HG03342 (cell line): ENCODE results near the gene HACE1.
"Not testable (repeated sequence)": the region's sequence is repeated elsewhere in the genome, so short reads cannot be mapped to it uniquely, and the experiment has no call there.

Source experiments
- ATAC-seq: cut with Tn5 transposase; IDR thresholded peaks from one replicate; pipeline ENCODE4 v1.9.1; 2021; ENCODE audit warnings: mild to moderate bottlenecking, moderate library complexity; ENCODE audit not compliant: unreplicated experiment

The HACE1 gene

DNA sequence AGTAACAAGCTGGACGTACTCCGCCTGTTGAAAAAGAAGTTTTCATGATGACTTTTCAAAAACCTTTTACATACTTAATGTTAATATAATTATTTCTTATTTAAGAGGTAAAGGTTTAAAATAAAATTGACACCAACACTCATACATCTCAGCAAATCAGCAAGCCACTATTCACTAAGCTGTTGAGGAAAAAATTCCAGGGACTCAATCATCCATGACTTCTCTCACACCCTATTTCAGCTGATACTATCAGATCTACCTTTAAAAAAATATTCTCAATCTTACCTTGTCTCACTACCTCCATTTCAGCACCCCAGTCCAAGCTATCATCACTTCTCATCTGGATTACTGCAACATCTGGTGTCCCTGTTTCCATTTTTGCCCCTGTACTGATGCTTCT is 109.3 kb downstream of the HACE1 start:
- ATAC-seq = no peak

DNA sequence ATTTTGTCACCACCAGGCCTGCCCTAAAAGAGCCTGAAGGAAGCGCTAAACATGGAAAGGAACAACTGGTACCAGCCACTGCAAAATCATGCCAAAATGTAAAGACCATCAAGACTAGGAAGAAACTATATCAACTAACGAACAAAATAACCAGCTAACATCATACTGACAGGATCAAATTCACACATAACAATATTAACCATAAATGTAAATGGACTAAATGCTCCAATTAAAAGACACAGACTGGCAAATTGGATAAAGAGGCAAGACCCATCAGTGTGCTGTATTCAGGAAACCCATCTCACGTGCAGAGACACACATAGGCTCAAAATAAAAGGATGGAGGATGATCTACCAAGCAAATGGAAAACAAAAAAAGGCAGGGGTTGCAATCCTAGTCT is 120.6 kb downstream of the HACE1 start:
- not testable (repeated sequence) for ATAC-seq

DNA sequence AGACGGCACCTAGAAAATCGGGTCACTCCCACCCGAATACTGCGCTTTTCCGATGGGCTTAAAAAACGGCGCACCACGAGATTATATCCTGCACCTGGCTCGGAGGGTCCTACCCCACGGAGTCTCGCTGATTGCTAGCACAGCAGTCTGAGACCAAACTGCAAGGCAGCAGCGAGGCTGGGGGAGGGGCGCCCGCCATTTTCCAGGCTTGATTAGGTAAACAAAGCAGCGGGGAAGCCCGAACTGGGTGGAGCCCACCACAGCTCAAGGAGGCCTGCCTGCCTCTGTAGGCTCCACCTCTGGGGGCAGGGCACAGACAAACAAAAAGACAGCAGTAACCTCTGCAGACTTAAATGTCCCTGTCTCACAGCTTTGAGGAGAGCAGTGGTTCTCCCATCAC is 122.2 kb downstream of the HACE1 start:
- ATAC-seq = not testable (repeated sequence)

DNA sequence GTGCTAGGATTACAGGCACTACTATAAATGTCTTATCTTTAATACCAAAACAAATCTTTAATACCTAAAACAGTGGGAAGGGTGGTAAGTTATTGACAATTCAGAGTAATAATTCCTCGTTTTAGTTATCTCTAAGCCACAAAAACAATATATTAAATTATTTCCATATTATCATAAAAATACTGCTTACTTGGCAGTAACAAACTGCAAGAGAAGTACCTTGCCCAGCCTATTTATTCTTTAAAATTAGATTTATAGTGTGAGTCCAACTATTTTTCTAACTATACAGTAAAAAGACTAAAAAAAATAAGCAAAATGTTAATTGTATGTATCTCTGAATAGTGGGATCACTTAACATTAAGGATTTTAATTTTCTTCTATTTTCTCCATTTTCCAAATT is 123.2 kb downstream of the HACE1 start:
- no peak for ATAC-seq

DNA sequence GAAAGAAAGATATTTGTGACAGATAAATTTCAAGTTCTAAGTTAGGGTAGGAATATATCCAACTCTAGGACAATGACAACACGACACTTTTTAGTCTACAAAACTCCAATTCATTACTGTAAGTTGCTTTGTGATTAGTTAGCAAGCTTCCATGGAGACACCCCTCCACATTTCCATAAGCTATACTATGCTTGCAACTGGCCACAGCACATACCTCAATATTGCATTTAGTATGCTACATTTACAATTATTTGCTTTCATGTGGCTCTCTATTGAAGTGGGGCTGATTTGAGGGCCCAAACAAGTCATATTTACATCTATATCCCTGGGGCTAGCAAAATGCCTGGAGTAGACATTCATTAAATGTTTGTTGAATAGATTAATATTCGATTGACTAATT is 129.3 kb downstream of the HACE1 start:
- ATAC-seq = no peak

DNA sequence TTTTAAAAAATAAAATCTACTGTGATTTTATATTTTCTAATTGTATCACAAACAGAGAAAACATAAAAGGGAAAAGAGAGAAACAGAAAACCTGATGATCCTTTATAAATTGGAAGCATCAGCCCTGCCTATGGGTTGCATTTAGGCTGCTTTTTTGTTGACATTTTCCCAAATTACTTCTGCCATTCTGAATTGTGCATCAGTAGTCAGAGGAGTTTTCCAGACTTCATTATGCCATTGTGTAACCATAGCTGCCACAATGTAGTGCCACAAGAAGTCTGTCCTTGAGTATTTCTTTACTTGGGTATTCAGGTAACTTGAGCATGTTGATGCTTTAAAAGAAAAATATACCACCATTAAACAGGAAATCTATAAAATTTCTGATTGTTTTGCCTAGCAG is 130.3 kb downstream of the HACE1 start:
- ATAC-seq = no peak

DNA sequence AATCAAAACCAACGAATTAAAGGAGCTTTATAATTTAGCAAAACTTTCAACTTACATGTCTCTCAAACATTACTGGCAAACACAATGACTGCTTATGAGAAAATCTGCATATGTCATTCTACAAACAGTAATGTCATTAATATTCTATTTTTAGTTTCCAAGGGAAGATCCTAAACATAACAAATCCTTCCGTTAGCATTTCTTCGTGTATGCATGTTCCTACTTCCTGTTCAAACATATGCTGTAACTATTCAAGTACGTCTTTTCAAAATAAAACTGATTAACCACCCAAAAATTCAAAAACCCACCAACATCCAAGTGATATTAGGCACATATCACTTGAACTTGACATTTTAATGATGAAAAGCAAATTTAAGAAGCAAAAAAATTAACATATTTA is 131.3 kb downstream of the HACE1 start:
- ATAC-seq = no peak

DNA sequence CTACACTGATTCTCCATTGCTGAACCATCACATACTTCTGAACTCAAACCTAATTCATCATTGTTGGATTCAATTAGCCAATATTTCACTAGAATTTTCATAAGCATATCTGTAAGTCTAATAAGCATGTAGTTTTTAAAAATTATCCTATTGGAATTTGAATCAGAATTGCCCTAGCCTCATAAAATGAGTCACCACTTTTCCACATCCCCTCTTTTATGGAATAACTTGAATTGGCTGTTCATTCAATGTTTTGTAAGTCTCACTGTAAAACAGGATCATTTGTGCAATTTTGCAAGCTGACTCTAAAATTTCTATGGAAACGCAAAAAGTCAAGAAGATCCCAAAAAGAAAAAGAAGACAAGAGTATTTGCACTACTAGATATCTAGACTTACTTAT is 141.0 kb downstream of the HACE1 start:
- no peak for ATAC-seq

DNA sequence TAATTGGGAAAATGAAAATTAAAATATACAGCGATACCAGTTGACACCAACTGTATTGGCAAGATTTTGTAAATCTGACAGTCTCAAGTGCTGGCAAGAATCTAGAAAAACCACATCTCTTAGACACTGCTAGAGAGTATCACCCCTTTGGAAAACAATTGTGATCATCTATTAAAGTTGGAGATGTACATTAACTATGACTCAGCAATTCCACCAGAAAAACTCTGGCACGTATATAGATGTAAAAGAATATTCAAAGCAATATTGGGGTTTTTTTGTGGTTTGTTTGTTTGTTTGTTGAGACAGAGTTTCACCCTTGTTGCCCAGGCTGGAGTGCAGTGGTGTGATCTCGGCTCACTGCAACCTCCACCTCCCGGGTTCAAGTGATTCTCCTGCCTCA is 142.9 kb downstream of the HACE1 start:
- ATAC-seq = no peak

DNA sequence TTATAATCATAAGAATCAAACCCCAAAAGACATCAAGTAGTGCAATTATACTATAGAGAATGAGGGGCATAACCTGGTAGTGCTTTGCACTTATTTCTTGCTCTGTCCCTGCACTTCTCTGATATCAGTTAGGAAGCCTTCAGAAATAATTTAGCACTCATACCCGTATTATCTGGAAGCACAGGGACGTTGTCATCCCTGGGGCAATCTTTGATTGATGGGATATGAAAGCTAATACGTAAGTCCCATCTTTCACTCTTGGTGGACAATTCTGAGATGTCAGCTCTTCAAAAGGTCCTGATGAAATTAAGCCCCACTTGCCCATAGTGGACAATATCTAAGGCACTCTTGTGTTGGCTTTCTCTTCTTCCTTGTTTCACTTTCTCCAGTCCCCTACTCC is 144.9 kb downstream of the HACE1 start:
- ATAC-seq = no peak

DNA sequence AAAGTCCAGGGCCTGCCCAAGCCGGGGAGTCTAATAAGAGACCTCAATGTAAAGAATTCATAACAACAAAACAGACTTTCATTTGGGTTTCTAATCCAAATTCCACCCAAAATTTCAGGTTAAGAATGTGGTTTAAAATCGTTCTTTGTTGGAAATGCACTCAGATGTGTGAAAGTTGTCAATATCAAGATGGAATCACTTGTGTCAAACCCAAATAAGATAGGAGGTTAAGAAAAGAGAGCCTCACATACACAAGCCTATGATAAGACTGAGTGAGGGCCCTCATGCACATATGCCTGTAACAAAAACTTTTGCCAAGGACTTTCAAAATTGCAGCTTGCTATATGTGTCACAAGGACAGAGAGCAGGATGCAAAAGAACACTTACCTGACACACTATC is 145.7 kb downstream of the HACE1 start:
- ATAC-seq = no peak

DNA sequence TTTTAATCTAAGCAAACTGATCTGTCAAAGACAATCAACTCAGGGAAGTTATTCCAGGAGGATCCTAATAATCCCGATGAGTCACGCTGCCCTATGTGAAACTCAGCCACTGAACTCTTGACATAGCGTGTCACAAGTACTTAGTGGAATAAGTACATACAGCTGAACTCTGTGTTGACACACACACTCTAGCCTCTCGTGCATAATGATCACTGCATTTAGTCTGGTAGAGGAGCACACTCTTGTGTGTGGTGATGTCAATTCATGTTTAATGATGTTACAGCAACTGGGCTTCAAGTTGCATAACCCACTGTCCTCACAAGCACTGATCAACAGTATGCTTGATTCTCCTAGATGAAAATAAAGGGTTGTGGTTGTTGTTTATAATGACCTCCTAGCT is 148.3 kb downstream of the HACE1 start:
- ATAC-seq = no peak

DNA sequence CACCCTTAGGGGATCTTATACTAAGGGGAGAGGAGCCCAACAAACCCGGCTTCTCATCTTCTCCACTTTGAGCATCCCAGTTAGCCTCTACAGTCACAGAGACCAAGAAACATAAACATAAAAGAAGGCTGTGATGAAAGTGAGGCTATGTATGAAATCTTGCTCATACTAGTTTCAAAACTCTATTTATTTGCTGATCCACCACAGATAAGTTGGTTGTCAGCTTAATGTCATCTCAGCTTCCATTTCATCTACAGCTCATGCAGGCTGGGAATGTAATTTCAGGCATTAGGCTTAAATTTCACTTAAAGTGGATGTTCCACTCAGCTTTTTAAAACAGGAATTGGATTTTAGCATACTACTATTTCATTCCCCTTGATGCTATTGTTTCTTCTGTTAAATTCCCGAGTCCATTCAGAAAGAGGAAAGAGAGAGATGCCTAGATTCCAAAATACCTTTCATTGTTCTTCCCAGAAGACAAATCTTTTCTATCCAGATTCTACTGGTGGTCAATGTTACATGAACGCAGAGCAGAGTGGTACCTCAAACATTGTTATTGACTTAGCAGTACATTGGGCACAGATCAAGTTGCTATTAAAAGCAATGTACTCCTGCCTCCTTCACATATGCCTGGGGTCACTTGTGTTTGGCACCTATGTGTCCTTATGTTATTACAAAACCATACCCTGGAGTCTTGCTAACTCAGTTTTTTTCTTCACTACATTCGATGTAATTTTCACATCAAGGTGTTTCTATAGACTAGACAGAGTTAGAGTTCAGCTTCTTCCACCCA is 149.0 kb downstream of the HACE1 start:
- ATAC-seq = no peak

DNA sequence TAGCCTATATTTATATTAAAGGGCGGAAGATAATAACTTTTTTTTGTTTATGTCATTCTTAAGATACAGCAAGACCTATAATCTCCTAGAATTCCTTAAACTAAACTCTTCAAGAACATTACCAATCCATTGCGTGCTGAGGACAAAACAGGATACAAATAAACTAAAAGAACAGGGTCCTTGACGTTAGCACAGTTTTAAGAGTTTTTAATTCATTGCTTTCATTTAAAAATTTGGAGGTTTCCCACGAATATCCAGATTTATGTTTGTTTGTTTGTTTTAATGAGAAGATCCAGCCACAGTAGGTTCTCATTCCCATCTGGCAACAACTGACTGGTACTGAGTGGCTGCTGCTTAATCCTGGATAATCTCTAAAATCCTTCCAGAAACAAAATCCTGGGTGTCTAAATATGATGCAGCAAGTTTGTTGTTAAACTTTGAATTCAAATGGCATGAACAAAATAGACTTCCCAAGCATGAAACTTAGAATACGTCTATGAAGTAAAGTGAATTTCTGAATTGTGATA is 153.7 kb downstream of the HACE1 start:
- ATAC-seq = no peak

DNA sequence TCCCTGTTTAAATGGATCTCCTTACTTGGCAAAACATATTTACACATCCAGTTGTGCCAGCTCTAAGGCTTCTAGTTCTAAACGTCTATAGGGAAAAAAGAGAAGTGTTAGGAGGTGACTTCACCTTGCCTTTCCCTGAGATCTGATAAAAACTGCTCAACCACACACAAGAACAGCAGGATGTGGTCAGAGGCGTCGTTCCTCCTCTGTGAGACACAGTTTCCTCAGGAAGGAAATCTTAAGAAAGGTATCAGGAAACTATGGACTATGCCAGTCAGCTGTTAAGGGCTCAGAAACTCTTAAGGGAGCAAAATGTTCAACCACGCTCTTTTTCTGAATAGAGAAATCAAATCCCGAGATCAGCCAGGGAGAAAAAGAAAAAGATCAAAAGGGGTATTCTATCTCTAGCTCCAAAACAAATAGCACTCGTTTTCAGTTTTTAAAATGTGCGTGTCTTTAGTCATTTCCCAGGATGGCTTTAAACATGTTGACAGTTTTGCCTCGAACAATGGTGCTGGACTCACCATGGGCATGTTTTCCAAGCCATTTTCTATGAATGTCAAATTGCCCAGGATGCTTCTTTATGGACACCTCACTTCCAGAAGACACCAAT is 154.5 kb downstream of the HACE1 start:
- no peak for ATAC-seq

DNA sequence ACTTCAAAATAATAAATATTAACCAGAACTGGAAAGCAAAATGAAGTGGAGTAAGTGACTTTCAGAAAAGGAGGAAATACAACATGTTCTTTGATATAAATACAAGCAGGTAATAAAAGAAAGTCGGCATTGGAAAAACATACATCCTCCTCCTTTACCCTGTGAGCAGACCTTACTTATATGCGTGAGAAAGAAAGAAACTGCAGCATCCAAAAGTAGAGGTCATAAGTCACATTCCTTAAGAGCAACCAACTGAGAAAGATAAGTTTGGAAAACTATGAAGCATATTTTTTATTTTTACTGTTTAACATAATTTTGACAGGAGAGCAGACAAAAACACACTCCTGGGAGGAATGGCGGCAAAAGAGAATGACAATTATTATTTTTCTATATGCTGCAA is 155.5 kb downstream of the HACE1 start:
- no peak for ATAC-seq

DNA sequence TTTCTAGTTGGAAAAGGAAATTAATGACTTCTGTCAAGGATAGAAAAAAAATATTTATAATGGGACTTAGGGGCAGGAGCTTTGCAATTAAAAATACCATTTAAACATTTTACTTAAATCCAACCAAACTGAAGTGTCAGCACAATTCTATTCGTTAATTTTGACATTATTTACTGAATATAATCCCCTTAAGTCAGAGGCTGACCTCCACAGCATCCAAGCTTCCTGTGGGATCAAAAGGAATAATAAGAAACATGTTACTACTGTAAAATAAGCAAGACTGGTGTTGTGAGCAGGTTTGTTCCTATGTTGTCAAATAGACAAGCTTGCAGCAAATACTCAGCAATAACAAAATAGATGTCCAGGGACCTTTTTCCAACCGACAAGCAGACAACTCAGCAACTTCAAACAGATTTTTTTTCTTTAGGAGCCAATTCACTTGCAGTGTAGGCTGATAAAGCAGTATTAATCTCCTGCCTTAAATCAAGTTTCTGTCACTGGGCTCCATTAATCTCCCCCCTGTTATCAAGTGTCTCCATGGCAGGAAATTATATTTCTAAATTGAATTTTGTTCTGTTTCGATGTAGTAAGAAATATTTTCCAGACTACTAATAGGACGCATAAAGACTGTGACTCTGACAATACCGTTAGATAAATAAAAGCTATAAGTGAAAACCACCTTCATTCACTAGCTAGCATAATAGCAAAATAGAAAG is 157.4 kb downstream of the HACE1 start:
- no peak for ATAC-seq

DNA sequence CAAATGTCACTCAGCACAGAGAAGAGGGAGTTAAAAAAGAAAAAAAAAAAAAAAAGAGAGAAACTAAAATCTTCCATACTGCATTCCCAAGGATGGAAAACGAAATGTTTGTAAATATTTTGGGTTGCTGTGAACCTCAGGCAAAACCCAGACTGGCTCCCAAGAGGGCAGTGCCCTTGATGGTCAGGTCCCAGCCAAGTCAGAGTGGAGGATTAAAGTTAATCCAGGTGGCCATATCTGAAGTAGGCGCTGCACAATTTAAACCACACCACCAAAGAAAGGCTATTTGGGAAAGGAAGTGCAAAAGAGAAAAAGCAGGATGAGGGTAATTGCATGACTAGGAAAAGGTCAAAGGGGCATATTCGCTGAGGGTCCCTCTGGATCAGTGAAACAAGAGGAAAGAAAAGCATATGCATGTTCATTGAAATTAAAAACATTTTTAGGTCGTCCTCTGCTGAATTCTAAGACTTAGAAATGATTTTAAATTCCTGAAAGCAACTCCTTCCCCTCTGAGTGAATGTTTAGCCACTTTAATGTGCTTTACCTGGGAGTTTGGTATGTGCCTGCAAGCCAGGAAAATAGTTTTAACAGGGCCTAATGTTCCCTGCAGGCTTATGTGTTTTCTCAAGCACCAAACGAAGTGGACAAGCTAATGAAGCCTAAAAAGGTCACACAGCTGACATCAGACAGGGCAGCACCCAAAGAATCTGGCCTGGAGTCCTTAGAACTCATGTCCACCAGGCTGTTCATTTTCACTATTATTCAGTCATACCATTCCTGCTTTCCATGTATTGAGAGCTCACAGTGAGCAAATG is 159.1 kb downstream of the HACE1 start:
- ATAC-seq = no peak

DNA sequence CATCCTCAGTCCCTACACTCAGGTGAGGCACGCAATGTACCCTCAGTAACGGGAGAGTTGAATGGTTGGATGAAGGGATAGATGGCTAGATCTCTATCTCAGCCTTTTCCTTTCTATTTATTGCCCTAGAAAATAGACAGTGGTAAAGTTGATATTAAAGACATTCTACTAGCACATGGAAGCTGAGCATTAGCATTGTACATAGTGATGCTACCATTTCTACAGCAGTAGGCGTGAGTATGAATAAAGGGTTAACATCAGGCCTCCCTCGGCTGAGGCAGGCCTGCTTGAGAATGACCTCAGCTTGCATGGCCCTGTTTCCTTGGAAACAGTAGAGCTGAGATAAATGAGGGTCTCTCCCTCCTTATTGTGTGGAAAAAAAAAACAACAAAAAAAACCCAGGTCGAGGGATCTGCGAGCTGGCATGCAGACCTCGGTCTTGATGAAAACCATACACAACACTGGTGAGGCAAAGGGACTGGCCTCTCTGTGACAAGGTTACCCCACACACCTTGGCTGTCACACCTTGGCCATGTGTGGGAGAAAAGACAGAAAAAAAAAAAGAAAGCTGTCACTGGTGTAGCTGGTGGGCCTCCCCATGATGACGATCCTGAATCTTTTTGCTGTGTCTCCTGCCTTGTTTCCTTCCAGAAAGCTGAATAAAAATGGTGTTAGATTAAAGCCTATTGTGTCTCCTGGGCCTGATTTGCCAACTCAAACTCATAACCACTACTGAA is 160.0 kb downstream of the HACE1 start:
- ATAC-seq = no peak

DNA sequence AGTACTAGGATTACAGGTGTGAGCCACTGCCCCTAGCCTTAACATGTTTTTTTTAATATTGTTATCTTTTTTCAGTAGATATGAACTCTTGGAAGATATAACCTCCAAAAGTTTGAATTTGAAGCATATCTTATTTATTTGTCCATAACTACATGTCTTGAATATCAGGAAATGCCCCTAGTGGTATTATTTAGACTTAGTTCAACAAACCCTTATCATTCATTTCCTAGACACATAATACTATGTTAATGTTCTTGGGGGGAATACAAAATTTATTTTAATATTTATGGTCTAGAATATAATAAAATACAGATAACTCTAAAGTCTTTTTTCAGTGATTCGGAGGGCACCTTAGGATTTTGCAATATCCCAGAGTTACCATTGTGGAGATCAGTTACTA is 160.7 kb downstream of the HACE1 start:
- no peak for ATAC-seq
